Dedifferentiated amniotic fluid mesenchymal stem cell (primary cell): ENCODE measurements around the gene APLN.

ENCODE experiments used
- DNase-seq: peaks from one replicate; pipeline ENCODE4 v3.0.0-alpha.2; 2016; ENCODE audit errors: extremely low spot score

The APLN gene

DNA sequence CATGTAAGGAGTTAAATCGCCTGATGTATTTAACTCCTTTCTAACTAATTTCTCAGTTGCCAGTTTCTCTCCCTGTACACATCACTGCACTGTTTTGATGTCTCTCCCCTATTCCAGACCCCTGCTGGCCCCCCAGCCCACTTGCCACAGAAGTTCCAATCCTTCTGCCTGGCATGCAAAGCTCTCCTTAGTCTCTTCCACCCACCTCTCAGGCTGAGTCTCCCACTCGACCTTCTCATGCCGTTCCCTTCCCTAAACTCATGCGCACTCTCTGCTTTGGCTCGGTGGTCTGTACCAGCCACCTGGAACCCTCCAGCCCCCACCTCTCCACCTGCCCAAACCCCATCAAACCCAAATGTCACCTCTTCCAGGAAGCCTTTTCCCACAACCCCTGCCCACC lies 56.9 kb downstream of the APLN start:
- no peak for DNase-seq

DNA sequence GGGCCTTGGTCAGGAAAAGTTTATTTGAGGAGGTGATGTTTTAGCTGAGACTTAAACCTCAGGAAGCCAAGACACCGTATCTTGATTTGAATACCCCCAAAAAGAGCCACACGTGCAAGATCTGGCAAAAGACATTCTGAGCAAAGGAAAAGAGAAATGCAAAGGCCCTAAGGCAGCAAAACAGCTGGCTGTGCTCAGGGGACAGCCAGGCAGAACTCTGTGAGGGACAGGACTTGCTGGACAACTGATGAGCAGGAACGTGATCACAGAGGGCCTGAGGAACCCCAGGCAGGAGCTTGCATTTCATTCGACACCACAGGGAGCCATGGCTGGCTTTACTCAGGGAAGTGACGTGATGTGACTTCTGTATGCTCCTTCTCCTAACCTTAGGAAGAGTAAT lies 58.7 kb downstream of the APLN start:
- no peak for DNase-seq
